NCI-H2029 treated with DMSO at 0.1 percent for 48 hours (cell line): ENCODE results near the gene BTBD6.
"Not testable (repeated sequence)": the region's sequence is repeated elsewhere in the genome, so short reads cannot be mapped to it uniquely, and the experiment has no call there.

ENCODE experiments used
- DNase-seq: peaks from one replicate; lab custom pipeline; 2025; lab: John Stamatoyannopoulos, UW

Gene BTBD6

GRCh38 chr14:105269405-105269804 lies 21.1 kb downstream of the BTBD6 start:
- DNase-seq: no peak

- DNase-seq: no peak
Observed at GRCh38 chr14:105271224-105271890, 23.0 kb downstream of the BTBD6 start.

GRCh38 chr14:105272623-105273022 lies 24.3 kb downstream of the BTBD6 start:
- DNase-seq: no peak

- no peak for DNase-seq
Observed at GRCh38 chr14:105273062-105273461, 24.7 kb downstream of the BTBD6 start.

GRCh38 chr14:105274637-105275036 lies 26.3 kb downstream of the BTBD6 start:
- no peak for DNase-seq

- DNase-seq: no peak
Observed at GRCh38 chr14:105275267-105275946, 27.1 kb downstream of the BTBD6 start.

GRCh38 chr14:105277448-105277847 lies 29.1 kb downstream of the BTBD6 start:
- DNase-seq: not testable (repeated sequence)

- DNase-seq: no peak
Observed at GRCh38 chr14:105279642-105280361, 31.5 kb downstream of the BTBD6 start.

GRCh38 chr14:105280525-105280924 lies 32.2 kb downstream of the BTBD6 start:
- DNase-seq: no peak

GRCh38 chr14:105281371-105282097 lies 33.2 kb downstream of the BTBD6 start:
- DNase-seq: no peak

- no peak for DNase-seq
Observed at GRCh38 chr14:105282098-105282725, 33.9 kb downstream of the BTBD6 start.

- no peak for DNase-seq
Observed at GRCh38 chr14:105283028-105283427, 34.7 kb downstream of the BTBD6 start.

GRCh38 chr14:105283899-105284298 lies 35.6 kb downstream of the BTBD6 start:
- no peak for DNase-seq

- DNase-seq: no peak
Observed at GRCh38 chr14:105285174-105285573, 36.8 kb downstream of the BTBD6 start.

- DNase-seq: no peak
Observed at GRCh38 chr14:105286759-105287144, 38.4 kb downstream of the BTBD6 start.

- DNase-seq: no peak
Observed at GRCh38 chr14:105287249-105288102, 39.1 kb downstream of the BTBD6 start.

- DNase-seq: not testable (repeated sequence)
Observed at GRCh38 chr14:105288936-105289335, 40.6 kb downstream of the BTBD6 start.

- no peak for DNase-seq
Observed at GRCh38 chr14:105290621-105291346, 42.5 kb downstream of the BTBD6 start.

GRCh38 chr14:105292826-105293711 lies 44.7 kb downstream of the BTBD6 start:
- no peak for DNase-seq
